Dedifferentiated amniotic fluid mesenchymal stem cell (primary cell): ENCODE data around the gene MAMLD1.
"Not testable (repeated sequence)": the region's sequence is repeated elsewhere in the genome, so short reads cannot be mapped to it uniquely, and the experiment has no call there.

Source experiments
- DNase-seq: peaks from one replicate; pipeline ENCODE4 v3.0.0-alpha.2; 2016; ENCODE audit errors: extremely low spot score

Gene MAMLD1

GRCh38 chrX:150362599-150363481 lies at the start of gene MAMLD1:
Gene MAMLD1 (plus strand): TSS chrX:150363317. CDS start chrX:150445517, 82,200 bp downstream.
- DNase-seq = peak; percentile 62

GRCh38 chrX:150313514-150313913 lies 49.6 kb upstream of the MAMLD1 start:
- no peak for DNase-seq

- DNase-seq = no peak
Observed at GRCh38 chrX:150314186-150314585, 48.9 kb upstream of the MAMLD1 start.

- DNase-seq = no peak
Observed at GRCh38 chrX:150316564-150316963, 46.6 kb upstream of the MAMLD1 start.

GRCh38 chrX:150323020-150323419 lies 40.1 kb upstream of the MAMLD1 start:
- no peak for DNase-seq

- DNase-seq = peak; percentile 21
Observed at GRCh38 chrX:150324035-150324728, 38.9 kb upstream of the MAMLD1 start.

GRCh38 chrX:150324919-150325318 lies 38.2 kb upstream of the MAMLD1 start:
- no peak for DNase-seq

GRCh38 chrX:150326541-150327247 lies 36.4 kb upstream of the MAMLD1 start:
- DNase-seq = no peak

GRCh38 chrX:150329282-150329681 lies 33.8 kb upstream of the MAMLD1 start:
- DNase-seq = no peak

- DNase-seq = no peak
Observed at GRCh38 chrX:150329868-150330267, 33.2 kb upstream of the MAMLD1 start.

- no peak for DNase-seq
Observed at GRCh38 chrX:150332023-150332422, 31.1 kb upstream of the MAMLD1 start.

GRCh38 chrX:150334100-150334499 lies 29.0 kb upstream of the MAMLD1 start:
- no peak for DNase-seq

- no peak for DNase-seq
Observed at GRCh38 chrX:150334981-150335380, 28.1 kb upstream of the MAMLD1 start.

GRCh38 chrX:150337026-150337425 lies 26.1 kb upstream of the MAMLD1 start:
- no peak for DNase-seq

- DNase-seq = no peak
Observed at GRCh38 chrX:150337536-150337935, 25.6 kb upstream of the MAMLD1 start.

- no peak for DNase-seq
Observed at GRCh38 chrX:150338615-150339014, 24.5 kb upstream of the MAMLD1 start.

- no peak for DNase-seq
Observed at GRCh38 chrX:150339736-150340135, 23.4 kb upstream of the MAMLD1 start.

GRCh38 chrX:150340326-150340725 lies 22.8 kb upstream of the MAMLD1 start:
- DNase-seq = not testable (repeated sequence)

GRCh38 chrX:150347471-150347870 lies 15.6 kb upstream of the MAMLD1 start:
- no peak for DNase-seq

- no peak for DNase-seq
Observed at GRCh38 chrX:150348365-150348764, 14.8 kb upstream of the MAMLD1 start.

- no peak for DNase-seq
Observed at GRCh38 chrX:150352114-150352513, 11.0 kb upstream of the MAMLD1 start.

- no peak for DNase-seq
Observed at GRCh38 chrX:150352581-150352980, 10.5 kb upstream of the MAMLD1 start.
